Fibroblast of the conjunctiva (primary cell): ENCODE results near the gene SPG21.
A peak's percentile ranks its signal among the peaks of the same experiment; 100 is the strongest.
"Not testable (repeated sequence)": the region's sequence is repeated elsewhere in the genome, so short reads cannot be mapped to it uniquely, and the experiment has no call there.

Experiments used
- DNase-seq: peaks from one replicate; pipeline ENCODE4 v3.0.0-alpha.2; 2010; ENCODE audit warnings: low read depth

SPG21 gene, protein sequence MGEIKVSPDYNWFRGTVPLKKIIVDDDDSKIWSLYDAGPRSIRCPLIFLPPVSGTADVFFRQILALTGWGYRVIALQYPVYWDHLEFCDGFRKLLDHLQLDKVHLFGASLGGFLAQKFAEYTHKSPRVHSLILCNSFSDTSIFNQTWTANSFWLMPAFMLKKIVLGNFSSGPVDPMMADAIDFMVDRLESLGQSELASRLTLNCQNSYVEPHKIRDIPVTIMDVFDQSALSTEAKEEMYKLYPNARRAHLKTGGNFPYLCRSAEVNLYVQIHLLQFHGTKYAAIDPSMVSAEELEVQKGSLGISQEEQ

DNA sequence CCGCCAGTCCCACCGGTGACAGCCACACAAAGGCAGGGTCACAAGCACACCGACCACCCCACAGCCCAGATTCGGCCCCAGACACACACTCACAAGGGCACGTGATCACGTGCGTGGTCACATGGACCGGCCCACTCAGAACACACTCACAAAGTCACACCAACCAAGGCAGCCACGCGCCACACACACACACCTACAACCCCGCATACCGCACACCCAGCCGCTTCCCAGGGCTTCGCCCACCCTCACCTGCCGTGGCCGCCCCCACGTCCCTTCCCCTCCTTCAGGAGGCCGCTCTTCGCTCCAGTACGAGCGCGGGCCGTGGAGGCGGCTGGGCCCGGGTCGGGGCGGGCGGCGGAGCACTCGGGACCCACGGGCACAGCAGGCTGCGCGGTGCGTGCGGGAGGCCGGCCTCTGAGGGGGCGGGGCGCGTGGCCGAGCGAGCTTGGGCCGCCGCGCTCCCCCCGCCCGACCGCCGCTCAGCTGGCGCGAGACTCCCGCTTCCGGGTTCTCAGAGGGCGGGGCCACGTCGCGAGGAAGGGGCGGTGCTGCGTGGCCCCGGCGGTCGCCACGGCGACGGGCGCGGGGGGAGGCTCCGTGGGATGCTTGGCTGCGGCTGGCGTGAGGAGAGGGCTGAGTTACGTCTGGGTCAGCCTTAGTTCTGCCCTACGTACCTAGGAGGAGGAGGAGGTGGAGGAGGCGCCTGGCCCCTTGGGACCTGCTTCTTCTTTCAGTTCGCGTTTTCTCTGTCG lies at the start of gene SPG21:
TSS of gene SPG21 (minus strand) at position 499 of the 752 bp plus-strand sequence. CDS start 6,345 bp downstream, outside the sequence.
- peak; percentile 86 for DNase-seq

DNA sequence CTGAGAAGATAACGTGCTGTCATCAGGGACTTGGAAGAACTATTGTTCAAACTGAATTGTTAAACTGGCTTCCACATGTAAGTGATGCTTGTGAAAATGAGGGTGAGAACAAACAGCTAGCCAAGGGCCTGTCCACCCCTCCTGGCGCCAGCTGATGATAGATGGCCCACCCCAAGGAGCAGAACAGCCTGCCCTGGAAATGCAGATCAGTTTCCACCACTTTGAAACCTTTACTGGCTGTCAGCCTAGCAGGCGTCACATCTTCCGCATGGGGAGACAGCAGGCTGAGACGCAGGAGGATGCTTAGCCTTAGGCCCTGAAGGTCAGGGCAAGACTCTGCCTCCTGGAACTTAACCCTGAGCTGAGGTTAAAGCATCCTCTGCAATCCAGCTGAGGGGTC lies 49.1 kb upstream of the SPG21 start:
- no peak for DNase-seq

DNA sequence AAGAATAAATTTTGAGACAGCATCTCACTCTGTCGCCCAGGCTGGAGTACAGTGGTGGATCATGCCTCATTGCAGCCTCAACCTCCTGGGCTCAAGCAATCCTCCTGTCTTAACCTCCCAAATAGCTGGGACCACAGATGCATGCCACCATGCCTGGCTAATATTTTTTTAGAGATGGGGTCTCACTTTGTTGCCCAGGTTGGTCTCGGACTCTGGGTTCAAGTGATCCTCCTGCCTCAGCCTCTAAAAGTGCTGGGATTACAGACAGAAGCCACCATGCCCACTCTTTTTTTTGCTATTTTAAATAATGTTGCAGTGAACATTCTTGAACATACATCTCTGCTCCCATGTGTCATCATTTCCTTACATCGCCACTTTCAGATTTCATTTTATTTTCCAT lies 48.7 kb upstream of the SPG21 start:
- DNase-seq = no peak

DNA sequence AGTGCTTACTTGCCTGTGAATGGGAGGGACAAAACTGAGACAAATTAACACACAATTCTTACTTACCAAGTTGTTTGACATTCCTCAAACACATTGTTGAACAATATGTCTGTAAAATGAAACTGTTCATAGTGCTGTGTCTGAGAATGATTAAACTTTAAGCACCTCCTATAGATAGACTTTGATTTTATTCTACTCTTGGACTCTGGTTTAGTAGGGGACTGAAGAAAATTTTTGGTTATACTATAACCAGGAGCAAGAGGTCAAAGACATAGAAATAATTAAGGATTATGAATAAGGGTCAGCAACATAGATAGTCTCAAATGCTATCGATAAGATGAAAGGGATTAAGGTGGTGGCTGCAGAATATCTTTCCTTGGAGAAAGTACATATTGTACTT lies 47.6 kb upstream of the SPG21 start:
- no peak for DNase-seq

DNA sequence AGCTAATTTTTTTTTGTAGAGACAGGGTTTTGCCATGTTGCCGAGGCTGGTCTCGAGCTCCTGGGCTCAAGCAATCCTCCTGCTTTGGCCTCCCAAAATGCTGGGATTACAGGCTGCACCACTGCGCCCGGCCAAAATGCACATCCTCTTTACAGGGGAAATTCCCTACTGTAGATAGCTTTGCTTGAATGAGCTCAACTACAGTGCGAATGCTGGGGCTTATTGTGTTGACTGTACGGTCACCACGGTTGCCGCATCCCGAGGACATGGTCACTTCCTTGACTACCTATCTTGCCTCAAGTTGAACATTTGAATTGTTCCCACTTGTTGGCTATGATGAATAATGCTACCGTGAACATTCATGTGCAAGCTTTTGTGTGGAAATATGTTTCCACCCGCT lies 45.0 kb upstream of the SPG21 start:
- no peak for DNase-seq

DNA sequence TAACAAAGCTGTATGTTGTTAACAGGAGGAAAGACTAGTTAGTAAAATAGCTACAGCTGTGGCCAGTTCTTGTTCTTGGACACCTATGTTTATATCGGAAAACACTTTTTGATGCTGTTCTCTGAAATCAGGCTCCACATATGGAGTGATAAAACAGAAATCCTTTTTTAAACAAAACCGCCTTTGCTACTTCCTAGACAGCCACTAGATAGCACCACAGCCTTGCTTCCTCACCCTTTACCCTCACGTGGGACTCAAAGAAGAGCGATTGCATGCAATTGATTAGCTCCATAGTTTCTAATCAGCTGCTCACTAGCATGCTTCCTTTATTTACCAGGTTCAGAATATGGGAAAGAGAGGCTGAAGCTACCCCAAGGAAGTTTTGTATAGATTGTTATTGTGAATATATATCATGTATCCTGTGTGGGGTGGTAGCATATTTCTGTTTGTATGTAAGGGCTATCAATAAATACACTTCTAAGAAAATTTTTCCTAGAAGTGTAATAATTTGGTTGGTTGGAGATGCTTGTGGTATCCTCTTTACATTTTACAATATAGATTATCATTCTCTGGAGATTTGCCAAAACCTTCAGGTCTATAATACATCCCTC lies 44.0 kb upstream of the SPG21 start:
- DNase-seq = peak; percentile 40

DNA sequence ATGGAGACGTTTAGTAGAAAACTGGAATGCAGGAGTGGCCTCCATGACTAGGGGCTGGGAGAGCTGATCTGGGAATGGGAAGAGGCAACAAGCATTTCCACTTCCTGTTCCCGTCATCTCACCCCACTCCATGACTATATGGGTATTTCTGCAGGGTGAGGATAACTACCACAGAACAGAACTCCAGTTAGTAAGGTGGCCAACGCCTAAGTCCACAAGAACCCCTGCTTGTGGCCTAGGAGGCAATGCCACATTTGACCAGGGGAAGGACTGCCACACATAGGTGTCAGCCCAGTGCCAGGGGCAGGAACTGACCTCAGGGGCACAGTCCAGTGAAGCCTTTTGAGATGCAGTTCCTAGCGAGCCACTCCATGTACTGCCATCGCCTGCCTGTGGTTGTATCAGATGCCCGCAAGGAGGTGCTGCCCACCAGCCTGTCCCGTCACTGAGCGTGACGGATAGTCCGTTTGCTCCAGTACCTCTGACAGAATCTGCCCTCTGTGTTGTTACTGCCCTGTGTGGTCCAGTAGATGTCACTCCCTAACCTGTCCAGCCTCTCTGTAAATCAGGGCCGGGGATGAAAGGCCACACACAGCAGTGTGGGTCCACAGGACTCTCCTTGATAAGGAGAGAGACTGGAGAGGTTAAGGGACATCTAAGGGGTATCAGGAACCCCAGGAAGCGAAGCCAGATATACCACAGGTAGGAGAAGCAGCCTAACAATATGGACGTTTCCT lies 43.3 kb upstream of the SPG21 start:
- DNase-seq = peak; percentile 53

DNA sequence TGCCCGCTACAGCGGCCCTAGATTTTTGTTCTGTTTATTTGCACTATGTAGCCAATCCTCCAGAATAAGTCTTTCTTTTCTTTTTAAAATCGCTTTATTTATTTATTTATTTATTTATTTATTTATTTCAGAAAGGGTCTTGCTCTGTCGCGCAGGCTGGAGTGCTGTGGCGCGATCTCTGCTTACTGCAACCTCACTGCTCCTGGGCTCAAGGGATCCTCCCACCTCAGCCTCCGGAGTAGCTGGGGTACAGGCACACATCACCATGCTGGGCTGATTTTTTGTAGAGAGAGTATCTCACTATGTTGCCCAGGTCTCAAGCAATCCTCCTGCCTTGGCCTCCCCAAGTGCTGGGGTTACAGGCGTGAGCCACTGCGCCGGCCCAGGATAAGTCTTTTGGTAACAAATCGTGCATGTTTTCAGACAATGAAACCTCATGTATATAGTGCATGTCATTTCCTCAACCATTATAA lies 40.1 kb upstream of the SPG21 start:
- no peak for DNase-seq

DNA sequence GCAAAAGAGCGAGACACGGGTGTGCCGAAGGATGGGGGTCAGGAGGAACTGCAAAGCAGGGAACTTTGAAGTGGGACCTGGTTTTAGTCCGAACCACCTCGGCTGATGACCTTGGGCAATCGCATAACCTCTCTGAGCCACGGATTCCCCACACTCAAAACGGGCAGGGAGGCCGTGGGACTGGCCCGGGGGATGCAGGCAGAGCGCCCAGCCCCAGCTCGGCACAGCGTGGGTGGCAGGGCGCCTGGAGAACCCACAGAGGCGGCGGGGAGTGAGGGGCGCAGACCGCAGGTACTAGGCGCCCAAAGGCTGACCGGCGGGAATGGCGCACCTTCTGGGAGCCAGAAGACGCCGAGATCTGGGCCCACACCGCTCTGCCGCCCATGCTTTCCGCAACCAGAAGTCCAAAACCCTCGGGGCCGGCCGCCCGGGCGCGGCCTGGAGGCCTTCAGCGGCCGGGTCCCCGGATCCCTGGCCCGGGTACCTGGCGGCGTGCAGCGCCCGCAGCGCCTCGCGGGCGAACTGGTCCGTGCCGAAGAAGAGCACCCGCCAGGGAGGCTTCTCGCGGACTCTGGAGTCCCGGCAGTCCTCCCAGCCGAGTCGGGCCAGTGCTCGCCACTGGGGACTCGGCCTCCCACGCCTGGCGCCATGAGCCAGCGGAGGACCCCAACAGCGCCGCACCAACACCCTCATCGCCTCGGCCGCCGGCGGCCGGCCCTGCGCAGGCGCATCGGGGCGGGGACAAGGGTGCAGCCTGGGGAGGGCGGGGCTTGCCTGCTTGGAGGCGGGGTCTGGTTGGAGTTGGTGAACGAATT lies 39.4 kb upstream of the SPG21 start, which contains the start of gene MTFMT:
TSS of gene MTFMT (minus strand) at position 719 of the 815 bp plus-strand sequence. CDS start at position 693, 26 bp downstream.
- DNase-seq = peak; percentile 53

DNA sequence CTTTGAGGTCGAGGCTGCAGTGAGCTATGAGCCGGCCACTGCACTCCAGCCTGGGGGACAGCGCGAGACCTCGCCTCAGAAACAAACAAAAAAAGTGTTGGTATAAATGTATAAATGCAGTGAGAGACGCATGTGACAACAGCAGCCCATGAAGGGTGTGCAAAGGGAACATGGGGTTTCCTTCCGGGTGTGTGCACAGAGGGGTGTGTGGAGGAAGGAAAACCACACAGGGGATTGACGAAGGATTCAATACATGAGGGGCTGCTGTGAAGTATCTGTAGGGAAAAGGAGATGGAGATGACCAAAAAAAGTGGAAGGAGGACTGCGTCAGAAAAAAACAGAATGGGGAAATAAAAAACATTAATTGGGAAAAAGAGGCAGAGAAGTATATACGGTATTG lies 38.6 kb upstream of the SPG21 start:
- DNase-seq = no peak

DNA sequence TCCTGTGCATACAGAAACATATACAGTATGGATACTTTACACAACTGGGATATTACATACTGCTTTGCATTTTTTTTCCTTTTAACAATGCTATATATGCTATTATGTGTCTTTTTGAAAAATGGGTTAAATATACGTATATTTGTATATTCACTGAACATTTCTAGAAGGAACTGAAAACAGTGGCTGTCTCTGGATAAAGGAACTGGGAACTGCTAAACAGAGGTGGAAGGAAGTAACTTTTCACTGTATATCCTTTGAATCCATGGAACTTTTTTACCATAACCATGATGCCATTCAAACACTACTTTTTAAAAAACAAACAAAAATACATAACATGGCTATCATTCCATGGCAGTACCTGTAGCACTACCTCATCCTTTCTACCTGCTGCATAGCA lies 37.9 kb upstream of the SPG21 start:
- DNase-seq = no peak

DNA sequence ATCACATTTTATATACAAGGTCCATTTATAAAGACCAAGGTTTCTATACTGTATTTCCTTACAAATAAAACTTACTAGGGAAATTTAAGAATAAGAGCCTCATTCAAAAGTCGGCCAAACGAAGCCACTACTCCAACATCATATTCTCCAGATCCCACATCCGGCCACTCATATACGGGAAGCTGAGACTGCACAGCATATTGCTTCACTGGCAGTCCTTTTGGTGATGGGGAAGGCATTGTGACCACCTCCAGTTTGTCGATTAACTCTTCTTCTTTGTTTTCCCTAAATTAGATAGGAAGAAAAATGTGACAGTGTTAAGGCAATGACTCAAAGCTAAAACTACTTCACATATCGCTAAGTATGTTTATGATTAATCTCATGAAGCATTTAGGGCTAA lies 37.0 kb upstream of the SPG21 start:
- no peak for DNase-seq

DNA sequence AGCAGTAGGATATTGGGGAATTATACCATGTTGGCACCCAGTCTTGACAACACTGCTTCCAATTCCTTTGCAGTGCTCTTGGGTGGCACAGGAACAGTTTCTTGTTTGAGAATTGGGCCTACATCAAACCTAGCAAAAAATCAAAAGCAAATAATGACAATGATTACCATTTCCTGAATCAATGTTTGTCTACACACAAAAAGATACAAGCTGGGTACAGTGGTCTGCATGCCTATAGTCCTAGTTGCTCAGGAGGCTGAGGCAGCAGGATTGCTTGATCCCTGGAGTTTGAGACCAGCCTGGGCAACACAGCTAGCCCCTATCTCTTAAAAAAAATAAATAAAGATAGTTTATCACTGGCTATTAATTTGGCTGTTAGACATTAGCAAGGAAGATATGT lies 31.8 kb upstream of the SPG21 start:
- no peak for DNase-seq

DNA sequence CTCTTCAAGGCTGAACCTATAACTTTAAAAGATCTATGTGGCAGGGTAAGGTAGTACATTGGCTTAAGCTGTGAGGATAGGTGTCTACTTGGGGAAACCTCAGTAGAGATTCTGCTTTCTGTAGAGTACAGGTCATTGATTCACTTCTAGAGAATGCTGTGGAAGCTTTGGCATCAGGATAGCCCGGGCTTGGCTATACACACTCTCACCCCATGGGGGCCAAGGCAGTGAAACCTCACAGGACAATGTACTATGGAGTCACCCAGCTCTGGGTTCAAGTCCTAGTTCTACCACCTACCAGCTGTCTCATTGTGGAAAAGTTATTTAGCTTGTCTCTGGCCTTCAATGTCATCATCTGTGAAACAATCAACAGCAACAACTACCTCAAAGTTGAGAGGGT lies 30.7 kb upstream of the SPG21 start:
- no peak for DNase-seq

DNA sequence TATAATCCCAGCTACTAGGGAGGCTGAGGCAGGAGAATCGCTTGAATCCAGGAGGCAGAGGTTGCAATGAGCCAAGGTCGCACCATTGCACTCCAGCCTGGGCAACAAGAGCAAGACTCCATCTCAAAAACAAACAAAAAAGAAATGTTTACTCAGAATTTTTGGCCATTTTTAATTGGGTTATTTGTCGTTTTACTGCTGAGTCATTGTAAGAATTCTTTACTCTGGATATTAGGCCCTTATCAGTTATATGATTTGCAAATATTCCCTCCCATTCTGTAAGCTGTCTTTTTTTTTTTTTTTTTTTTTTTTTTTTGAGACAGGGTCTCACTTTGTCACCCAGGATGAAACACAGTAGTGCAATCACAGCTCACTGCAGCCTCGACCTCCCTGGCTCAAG lies 21.5 kb upstream of the SPG21 start:
- DNase-seq = not testable (repeated sequence)

DNA sequence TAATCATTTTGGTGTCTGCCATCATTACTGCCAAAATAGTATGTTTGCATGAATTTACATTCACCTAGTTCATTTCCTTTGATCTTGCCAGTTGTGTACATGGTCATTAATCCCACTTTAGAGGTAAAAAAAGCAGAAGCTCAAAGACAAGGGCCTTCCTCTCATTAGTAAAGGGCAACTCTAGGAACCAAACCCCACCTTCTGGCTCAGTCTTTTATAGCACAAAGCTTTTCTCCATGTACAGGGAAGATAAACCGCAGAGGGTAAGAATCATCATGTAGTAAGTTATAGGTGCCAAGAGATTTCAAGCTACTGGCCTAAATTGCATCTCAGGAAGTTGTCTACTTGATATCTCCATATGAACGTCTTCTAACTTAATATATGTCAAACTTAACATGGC lies 19.3 kb upstream of the SPG21 start:
- no peak for DNase-seq

DNA sequence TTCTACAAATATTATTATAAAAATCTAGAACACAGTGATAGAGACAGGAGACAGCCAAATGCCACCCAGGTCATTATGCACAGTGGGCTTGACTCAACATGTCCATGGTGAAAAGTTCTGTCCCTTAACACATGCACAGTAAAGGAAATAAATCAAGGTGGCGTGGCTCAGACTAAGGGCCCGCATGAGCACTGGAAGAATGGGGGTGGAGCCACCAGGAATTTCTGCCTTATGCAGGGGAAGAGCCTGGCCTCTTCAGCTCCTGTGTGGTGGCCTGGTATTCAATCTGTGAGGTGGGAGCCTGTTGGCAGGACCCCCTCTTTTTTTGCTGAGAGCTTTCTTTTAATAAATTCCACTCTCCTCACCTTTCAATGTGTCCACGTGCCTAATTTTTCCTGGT lies 17.2 kb upstream of the SPG21 start:
- DNase-seq = no peak

DNA sequence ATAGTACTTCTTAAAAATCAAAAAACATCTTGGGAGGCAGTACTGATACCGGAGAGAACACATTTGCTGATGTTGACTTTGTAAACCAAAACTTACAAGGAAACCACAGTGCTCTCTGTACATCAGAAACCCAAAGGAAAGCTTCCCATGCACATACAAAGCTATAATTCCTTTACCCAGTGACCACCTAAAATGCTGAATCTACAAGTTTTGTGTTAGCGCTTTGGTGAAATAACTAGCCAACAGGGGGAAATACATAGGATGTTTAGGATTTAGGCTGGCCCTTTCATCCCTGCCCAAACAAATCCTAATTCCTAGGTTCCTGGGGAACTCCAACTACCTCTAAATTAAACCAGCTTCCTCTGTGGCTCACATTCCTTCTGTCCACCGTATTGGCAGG lies 15.3 kb upstream of the SPG21 start:
- no peak for DNase-seq

DNA sequence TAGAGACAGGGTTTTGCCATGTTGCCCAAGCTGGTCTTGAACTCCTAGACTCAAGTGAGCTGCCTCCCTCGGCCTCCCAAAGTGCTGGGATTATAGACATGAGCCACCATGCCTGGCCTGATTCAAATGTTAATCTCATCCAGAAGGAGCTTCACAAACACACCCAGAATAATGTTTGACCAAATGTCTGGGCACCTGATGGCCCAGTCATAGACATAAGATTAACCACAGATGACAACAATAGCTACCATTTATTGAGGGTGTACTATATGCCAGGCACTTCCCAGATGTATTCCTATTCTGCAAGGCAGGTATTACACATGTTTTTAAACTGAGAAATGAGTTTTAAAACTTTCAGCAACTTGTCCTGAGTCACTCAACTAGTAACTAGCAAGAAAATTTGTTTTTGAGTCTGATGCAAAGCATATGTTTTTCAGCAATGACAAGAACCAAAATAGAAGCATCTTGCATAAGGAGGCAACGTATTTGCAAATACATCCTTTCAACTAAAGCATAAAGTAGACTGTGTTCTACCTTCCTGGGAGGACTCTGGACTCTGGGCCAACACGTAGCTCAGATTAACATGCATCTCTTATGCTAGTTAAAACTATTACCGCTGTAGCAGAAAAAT lies 8.1 kb upstream of the SPG21 start:
- DNase-seq = no peak

DNA sequence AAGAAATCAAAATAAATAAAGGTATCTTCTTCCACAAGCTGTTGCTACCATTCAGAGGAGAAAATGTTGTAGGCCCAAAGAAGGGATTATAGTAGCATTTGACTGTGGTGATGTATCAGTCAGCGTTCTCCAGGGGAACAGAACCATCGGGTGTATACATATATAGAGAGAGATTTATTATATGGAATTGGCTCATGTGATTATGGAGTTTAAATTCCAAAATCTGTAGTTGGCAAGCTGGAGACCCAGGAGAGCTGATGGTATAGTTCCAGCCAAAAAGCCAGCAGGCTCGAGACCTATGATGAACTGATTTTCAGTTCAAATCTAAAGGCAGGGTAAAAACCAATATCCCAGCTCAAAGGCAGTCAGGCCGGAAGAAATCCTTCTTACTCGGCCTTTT lies 7.4 kb upstream of the SPG21 start:
- no peak for DNase-seq

DNA sequence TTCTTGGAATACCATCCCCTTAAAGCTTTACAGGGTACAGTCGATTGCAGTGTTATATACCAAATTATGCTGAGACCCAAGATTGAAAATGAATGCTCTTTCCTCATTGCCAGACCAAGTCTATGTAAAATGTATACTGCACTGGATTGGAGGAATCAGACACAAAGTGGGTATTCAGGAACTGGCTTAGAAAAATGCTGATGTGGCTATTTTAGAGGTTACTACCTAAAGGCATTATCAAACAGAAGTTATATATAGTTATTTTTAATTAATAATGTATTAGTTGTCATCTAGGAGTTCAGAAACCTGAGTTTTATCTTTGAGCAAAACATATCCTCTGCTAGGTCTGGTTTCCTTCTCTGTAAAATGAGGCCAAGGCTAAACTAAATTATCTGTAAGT lies 3.6 kb upstream of the SPG21 start:
- no peak for DNase-seq
